Neural cell (in vitro differentiated cells): ENCODE measurements around the gene ITPR3. TPM values are rescaled to one million over a fixed set of nuclear protein-coding genes. Genes with fewer than 3 reads are reported as not detected.

Experiments used
- H2AFZ ChIP-seq: fragments of 200-600, 300-800 bp; sonication (generic), shearing (Covaris generic); 2 replicates; pipeline ENCODE4 v1.6.0; 2014; ENCODE audit warnings: low read depth, mild to moderate bottlenecking, antibody characterized with exemption, low read length, moderate library complexity
- H3F3A ChIP-seq: fragments of 200-600 bp; shearing (Covaris generic); 2 replicates; pipeline ENCODE4 v1.6.1; 2016; ENCODE audit warnings: mild to moderate bottlenecking, moderate library complexity, mixed read lengths, antibody characterized with exemption, low read length; ENCODE audit not compliant: insufficient read depth, poor library complexity, severe bottlenecking
- H3K27ac ChIP-seq: fragments of 200-600, 300-800 bp; sonication (generic), shearing (Covaris generic); 2 replicates; pipeline ENCODE4 v1.5.1; 2014; ENCODE audit warnings: mild to moderate bottlenecking, low read length, moderate library complexity
- H3K27me3 ChIP-seq: fragments of 300-800, 200-600 bp; sonication (generic), shearing (Covaris generic); 2 replicates; pipeline ENCODE4 v1.6.0; 2014; ENCODE audit warnings: mild to moderate bottlenecking, low read depth, low read length, moderate library complexity; ENCODE audit not compliant: insufficient read depth
- H3K36me3 ChIP-seq: fragments of 300-800, 200-600 bp; sonication (generic), shearing (Covaris generic); 2 replicates; pipeline ENCODE4 v1.5.1; 2014; ENCODE audit warnings: mild to moderate bottlenecking, antibody characterized with exemption, low read length, moderate library complexity; ENCODE audit not compliant: insufficient read depth
- H3K4me2 ChIP-seq: fragments of 300-800, 200-600 bp; sonication (generic), shearing (Covaris generic); 2 replicates; pipeline ENCODE4 v1.6.0; 2014; ENCODE audit warnings: mild to moderate bottlenecking, low read length
- H3K4me3 ChIP-seq: fragments of 300-800, 200-600 bp; sonication (generic), shearing (Covaris generic); 2 replicates; pipeline ENCODE4 v1.5.1; 2014; ENCODE audit warnings: mild to moderate bottlenecking, low read length, moderate library complexity
- H3K79me2 ChIP-seq: fragments of 200-600 bp; shearing (Covaris generic); replicated peaks from 2 replicates; pipeline ENCODE4 v1.6.0; 2014; ENCODE audit warnings: mild to moderate bottlenecking, low read length, moderate library complexity; ENCODE audit not compliant: insufficient read depth
- H3K9ac ChIP-seq: fragments of 300-800, 200-600 bp; sonication (generic), shearing (Covaris generic); 2 replicates; pipeline ENCODE4 v1.6.1; 2016; ENCODE audit warnings: mild to moderate bottlenecking, low read length, mixed read lengths
- H3K9me2 ChIP-seq: fragments of 200-600 bp; shearing (Covaris generic); 2 replicates; pipeline ENCODE4 v1.6.1; 2016; ENCODE audit warnings: mild to moderate bottlenecking, low read length, mixed read lengths; ENCODE audit not compliant: insufficient read depth
- H3K9me3 ChIP-seq: fragments of 200-600, 300-800 bp; sonication (generic), shearing (Covaris generic); 2 replicates; pipeline ENCODE4 v1.6.1; 2016; ENCODE audit warnings: mild to moderate bottlenecking, mixed run types, low read length, moderate library complexity, mixed read lengths
- H4K20me1 ChIP-seq: fragments of 200-600 bp; shearing (Covaris generic); 2 replicates; pipeline ENCODE4 v1.6.1; 2016; ENCODE audit warnings: mild to moderate bottlenecking, mixed run types; ENCODE audit not compliant: insufficient read depth
- EP300 ChIP-seq: fragments of 450-650 bp; conservative IDR thresholded peaks from 2 replicates; pipeline ENCODE4 v1.6.1; 2014; ENCODE audit warnings: antibody characterized with exemption, mild to moderate bottlenecking, moderate library complexity; ENCODE audit not compliant: poor library complexity, severe bottlenecking
- EZH2 ChIP-seq: fragments of 200-600, 300-800 bp; shearing (Covaris generic), sonication (generic); IDR thresholded peaks from 2 replicates; pipeline ENCODE4 v1.6.1; 2014; ENCODE audit warnings: antibody characterized with exemption, low read length, borderline replicate concordance, mild to moderate bottlenecking; ENCODE audit not compliant: insufficient read depth, poor library complexity, severe bottlenecking
- MXI1 ChIP-seq: fragments of 450-650 bp; conservative IDR thresholded peaks from 2 replicates; pipeline ENCODE4 v1.6.1; 2014; ENCODE audit warnings: antibody characterized with exemption, mild to moderate bottlenecking; ENCODE audit not compliant: poor library complexity, severe bottlenecking
- POLR2AphosphoS5 ChIP-seq: IDR thresholded peaks from 2 replicates; pipeline ENCODE4 v1.6.1; 2012
- RAD21 ChIP-seq: fragments of 450-650 bp; conservative IDR thresholded peaks from 2 replicates; pipeline ENCODE4 v1.6.1; 2014; ENCODE audit warnings: antibody characterized with exemption, mild to moderate bottlenecking, moderate library complexity
- REST ChIP-seq: IDR thresholded peaks from 2 replicates; pipeline ENCODE4 v1.6.1; 2012; ENCODE audit warnings: borderline replicate concordance
- SMC3 ChIP-seq: fragments of 450-650 bp; conservative IDR thresholded peaks from 2 replicates; pipeline ENCODE4 v1.6.1; 2014; ENCODE audit warnings: antibody characterized with exemption, mild to moderate bottlenecking, moderate library complexity; ENCODE audit not compliant: poor library complexity
- TAF1 ChIP-seq: IDR thresholded peaks from 2 replicates; pipeline ENCODE4 v1.6.1; 2012; ENCODE audit warnings: low read depth
- polyA plus RNA-seq: library from polyadenylated mRNA; depleted of rRNA; stranded (reverse); fragments of >200 nt; gene quantifications from 2 replicates; pipeline ENCODE4 v1.2.3, GENCODE V29; 2014
- TF ChIP-seq, protein P1 (sequence below): fragments of 450-650 bp; IDR thresholded peaks from 2 replicates; pipeline ENCODE4 v1.5.1; 2014; ENCODE audit warnings: antibody characterized with exemption, mild to moderate bottlenecking, moderate library complexity; ENCODE audit not compliant: poor library complexity, severe bottlenecking

Gene ITPR3
- polyA plus RNA-seq, 1 donor from 2014 or later, result 0.11 TPM

DNA sequence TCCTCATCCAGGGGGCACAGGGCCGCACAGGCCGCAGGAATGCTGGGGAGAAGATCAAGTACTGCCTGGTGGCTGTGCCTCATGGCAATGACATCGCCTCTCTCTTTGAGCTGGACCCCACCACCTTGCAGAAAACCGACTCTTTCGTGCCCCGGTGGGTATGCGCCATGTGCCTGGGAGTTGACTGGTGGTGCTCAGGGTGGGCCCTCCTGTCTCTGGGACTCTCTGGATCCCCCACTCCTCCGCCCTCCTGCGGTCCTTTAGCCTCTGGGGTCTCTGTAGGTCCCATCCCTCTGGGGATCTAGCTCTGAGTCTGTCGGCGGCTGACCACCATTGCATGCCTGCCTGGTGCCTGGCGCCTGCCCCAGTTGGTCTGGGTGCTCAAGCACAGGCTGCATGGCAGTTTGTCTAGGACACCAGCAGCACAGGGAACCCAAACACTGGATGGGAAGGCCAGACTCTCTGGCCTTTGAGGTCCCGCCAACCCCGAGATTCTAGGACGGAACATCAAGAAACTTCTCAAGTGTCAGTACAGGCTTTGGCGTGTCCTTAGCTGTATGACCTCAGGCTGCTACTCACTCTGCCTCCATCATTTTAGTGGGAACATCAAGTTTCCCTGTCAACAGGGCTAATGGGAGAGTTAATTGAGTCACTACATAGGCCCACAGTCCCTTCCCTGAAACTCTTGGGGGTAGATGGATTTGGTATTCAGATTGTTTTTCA, 42.8 kb downstream of the ITPR3 start:
- Histone ChIP-seq H2AFZ (no peak overlapping the region), H3K4me3 (no peak overlapping the region), H3K36me3 (no peaks in the 10 kb centered on the region), H4K20me1 (no peaks in the 10 kb centered on the region), H3K9me2 (no peaks in the 10 kb centered on the region), H3K9ac (no peak overlapping the region), H3F3A (no peaks in the 10 kb centered on the region), H3K4me2 (no peak overlapping the region), H3K27me3 (no peaks in the 10 kb centered on the region), H3K9me3 (no peaks in the 10 kb centered on the region), H3K79me2 (no peaks in the 10 kb centered on the region), H3K27ac (no peak overlapping the region)
- no peak for TF ChIP-seq EZH2
- TF ChIP-seq MXI1, result no peak
- no peak for TF ChIP-seq SMC3
- TF ChIP-seq, protein P1, sequence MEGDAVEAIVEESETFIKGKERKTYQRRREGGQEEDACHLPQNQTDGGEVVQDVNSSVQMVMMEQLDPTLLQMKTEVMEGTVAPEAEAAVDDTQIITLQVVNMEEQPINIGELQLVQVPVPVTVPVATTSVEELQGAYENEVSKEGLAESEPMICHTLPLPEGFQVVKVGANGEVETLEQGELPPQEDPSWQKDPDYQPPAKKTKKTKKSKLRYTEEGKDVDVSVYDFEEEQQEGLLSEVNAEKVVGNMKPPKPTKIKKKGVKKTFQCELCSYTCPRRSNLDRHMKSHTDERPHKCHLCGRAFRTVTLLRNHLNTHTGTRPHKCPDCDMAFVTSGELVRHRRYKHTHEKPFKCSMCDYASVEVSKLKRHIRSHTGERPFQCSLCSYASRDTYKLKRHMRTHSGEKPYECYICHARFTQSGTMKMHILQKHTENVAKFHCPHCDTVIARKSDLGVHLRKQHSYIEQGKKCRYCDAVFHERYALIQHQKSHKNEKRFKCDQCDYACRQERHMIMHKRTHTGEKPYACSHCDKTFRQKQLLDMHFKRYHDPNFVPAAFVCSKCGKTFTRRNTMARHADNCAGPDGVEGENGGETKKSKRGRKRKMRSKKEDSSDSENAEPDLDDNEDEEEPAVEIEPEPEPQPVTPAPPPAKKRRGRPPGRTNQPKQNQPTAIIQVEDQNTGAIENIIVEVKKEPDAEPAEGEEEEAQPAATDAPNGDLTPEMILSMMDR, result no peak
- no peak for TF ChIP-seq EP300
- no peak for TF ChIP-seq POLR2AphosphoS5
- no peak for TF ChIP-seq TAF1
- no peak for TF ChIP-seq RAD21
- no peak for TF ChIP-seq REST

DNA sequence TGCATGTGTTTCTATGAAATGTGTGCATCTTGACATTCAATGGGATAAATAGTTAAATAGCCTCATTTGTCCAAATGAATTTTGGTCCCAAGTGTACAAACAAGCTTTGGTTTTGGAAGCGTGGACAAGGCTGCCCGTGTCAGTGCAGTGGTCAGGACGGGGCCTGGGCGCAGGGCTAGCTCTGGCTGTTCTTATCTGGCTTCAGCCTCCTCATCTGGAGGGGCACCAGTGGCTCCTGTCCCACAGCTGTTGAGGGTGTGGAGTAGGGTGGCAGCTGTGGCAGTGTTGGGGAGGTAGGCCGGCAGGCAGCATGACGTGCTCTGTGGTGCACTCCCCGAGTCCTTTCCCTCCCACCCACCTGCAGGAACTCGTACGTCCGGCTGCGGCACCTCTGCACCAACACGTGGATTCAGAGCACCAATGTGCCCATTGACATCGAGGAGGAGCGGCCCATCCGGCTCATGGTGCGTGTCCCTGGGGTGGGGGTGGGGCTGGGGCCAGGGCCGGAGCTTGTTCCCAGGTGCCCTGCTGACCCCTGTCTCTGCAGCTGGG, 43.5 kb downstream of the ITPR3 start:
- Histone ChIP-seq H3K4me3 (no peak overlapping the region), H3K9me2 (no peaks in the 10 kb centered on the region), H3K9ac (no peak overlapping the region), H3K27ac (no peak overlapping the region), H3K27me3 (no peaks in the 10 kb centered on the region), H4K20me1 (no peaks in the 10 kb centered on the region), H3K79me2 (no peaks in the 10 kb centered on the region), H3K4me2 (no peak overlapping the region), H3K9me3 (no peaks in the 10 kb centered on the region), H3K36me3 (no peaks in the 10 kb centered on the region), H3F3A (no peaks in the 10 kb centered on the region), H2AFZ (no peak overlapping the region)
- no peak for TF ChIP-seq MXI1
- TF ChIP-seq EP300, result no peak
- TF ChIP-seq, protein P1, result no peak
- TF ChIP-seq EZH2, result no peak
- TF ChIP-seq POLR2AphosphoS5, result no peak
- TF ChIP-seq REST, result no peak
- TF ChIP-seq SMC3, result no peak
- no peak for TF ChIP-seq RAD21
- TF ChIP-seq TAF1, result no peak
